Liver (tissue), 9 donors: ENCODE results near the gene UACA. TPM values are rescaled to one million over a fixed set of nuclear protein-coding genes. Genes with fewer than 3 reads are reported as not detected.

ENCODE experiments used
- DNase-seq: peaks from one replicate; pipeline ENCODE4 v3.0.0-alpha.2; 2017; ENCODE audit warnings: low spot score
- H3K27ac ChIP-seq, 2 donors: one replicate each; pipeline ENCODE4 v1.7.0; 2013; ENCODE audit warnings: inconsistent platforms in 2 of 2, low read length in 2 of 2, control low read depth in 1 of 2, low read depth in 1 of 2, mild to moderate bottlenecking in 1 of 2
- H3K27me3 ChIP-seq, 4 donors: one replicate each; pipeline versions ENCODE4 v1.6.1 to v1.7.0; 2013; ENCODE audit warnings: low read length in 3 of 4, inconsistent platforms in 1 of 4, mild to moderate bottlenecking in 1 of 4, moderate library complexity in 1 of 4; ENCODE audit not compliant: control insufficient read depth in 4 of 4, insufficient read depth in 4 of 4
- H3K36me3 ChIP-seq, 4 donors: one replicate each; pipeline versions ENCODE4 v1.6.1 to v1.7.0; 2013; ENCODE audit warnings: low read length in 3 of 4, mild to moderate bottlenecking in 3 of 4, low read depth in 1 of 4, moderate library complexity in 1 of 4; ENCODE audit not compliant: control insufficient read depth in 4 of 4, insufficient read depth in 3 of 4
- H3K4me1 ChIP-seq, 4 donors: one replicate each; pipeline versions ENCODE4 v1.6.1 to v1.7.0; 2013; ENCODE audit warnings: low read length in 3 of 4, mild to moderate bottlenecking in 3 of 4, moderate library complexity in 1 of 4; ENCODE audit not compliant: control insufficient read depth in 4 of 4, insufficient read depth in 4 of 4
- H3K4me3 ChIP-seq, 3 donors: one replicate each; pipeline versions ENCODE4 v1.6.1 to v1.7.0; 2013; ENCODE audit warnings: low read length in 3 of 3, control low read depth in 1 of 3, low read depth in 1 of 3, mild to moderate bottlenecking in 1 of 3
- H3K9ac ChIP-seq, 2 donors: one replicate each; pipeline ENCODE4 v1.7.0; 2013; ENCODE audit warnings: low read length in 2 of 2, mild to moderate bottlenecking in 2 of 2, moderate library complexity in 2 of 2, control low read depth in 1 of 2, low read depth in 1 of 2
- H3K9me3 ChIP-seq, 4 donors: one replicate each; pipeline versions ENCODE4 v1.6.1 to v1.7.0; 2013; ENCODE audit warnings: low read length in 3 of 4; ENCODE audit not compliant: control insufficient read depth in 4 of 4
- ATF3 ChIP-seq: IDR thresholded peaks from 2 replicates; pipeline ENCODE4 v1.6.1; 2016; ENCODE audit warnings: antibody characterized with exemption
- FOXA1 ChIP-seq: IDR thresholded peaks from 2 replicates; pipeline ENCODE4 v1.6.1; 2016; ENCODE audit warnings: antibody characterized with exemption
- FOXA2 ChIP-seq: IDR thresholded peaks from 2 replicates; pipeline ENCODE4 v1.6.1; 2016; ENCODE audit warnings: antibody characterized with exemption
- GABPA ChIP-seq, 2 donors: IDR thresholded peaks in 1 of 2; conservative IDR thresholded peaks in 1 of 2; 2 replicates each; pipeline ENCODE4 v1.6.1; 2016; ENCODE audit warnings: antibody characterized with exemption in 2 of 2, mild to moderate bottlenecking in 1 of 2, moderate library complexity in 1 of 2
- HNF4A ChIP-seq, 2 donors: conservative IDR thresholded peaks; 2 replicates each; pipeline ENCODE4 v1.6.1; 2016; ENCODE audit warnings: antibody characterized with exemption in 2 of 2, mild to moderate bottlenecking in 2 of 2
- HNF4G ChIP-seq: IDR thresholded peaks from 2 replicates; pipeline ENCODE4 v1.6.1; 2016; ENCODE audit warnings: antibody characterized with exemption
- JUND ChIP-seq, 2 donors: IDR thresholded peaks; 2 replicates each; pipeline ENCODE4 v1.6.1; 2016; ENCODE audit warnings: antibody characterized with exemption in 2 of 2
- NR2F2 ChIP-seq: IDR thresholded peaks from 2 replicates; pipeline ENCODE4 v1.6.1; 2016; ENCODE audit warnings: antibody characterized with exemption
- SP1 ChIP-seq: IDR thresholded peaks from 2 replicates; pipeline ENCODE4 v1.6.1; 2018; ENCODE audit warnings: antibody characterized with exemption, mild to moderate bottlenecking
- TAF1 ChIP-seq: conservative IDR thresholded peaks from 2 replicates; pipeline ENCODE4 v1.6.1; 2016; ENCODE audit warnings: antibody characterized with exemption, mild to moderate bottlenecking
- YY1 ChIP-seq: IDR thresholded peaks from 2 replicates; pipeline ENCODE4 v1.6.1; 2016; ENCODE audit warnings: antibody characterized with exemption, mild to moderate bottlenecking
- WGBS: extraction: QIAGEN DNeasy Blood & Tissue Kit; methylation state at CpG from one replicate; pipeline ENCODE4 v1.1.7; 2013; 5-methylcytosine and 5-hydroxymethylcytosine counted together
- polyA plus RNA-seq, 2 donors: library from polyadenylated mRNA; stranded (reverse) in 1 of 2; unstranded in 1 of 2; fragments of 200-250 nt in 1 of 2; fragments of >200 nt in 1 of 2; fragmentation: Nextera tagmentation in 1 of 2; extraction: Ambion mirVana in 1 of 2; gene quantifications; one replicate each; pipeline versions ENCODE4 v1.2.1 to v1.2.3, GENCODE V29; 2013 to 2015
- total RNA-seq, 2 donors: library from RNA; depleted of rRNA; stranded (reverse); fragments of >200 nt; gene quantifications; one replicate each; pipeline ENCODE4 v1.2.3, GENCODE V29; 2014
- TF ChIP-seq, protein P1 (sequence below): IDR thresholded peaks from 2 replicates; pipeline ENCODE4 v1.6.1; 2016; ENCODE audit warnings: antibody characterized with exemption
- TF ChIP-seq, protein P2 (sequence below): IDR thresholded peaks from 2 replicates; pipeline ENCODE4 v1.6.1; 2016; ENCODE audit warnings: antibody characterized with exemption, mild to moderate bottlenecking
- TF ChIP-seq, protein P3 (sequence below): IDR thresholded peaks from 2 replicates; pipeline ENCODE4 v1.6.1; 2016; ENCODE audit warnings: antibody characterized with exemption
- TF ChIP-seq, protein P4 (sequence below): fragments of 150-350 bp; IDR thresholded peaks from 2 replicates; pipeline ENCODE4 v1.5.1; 2017; ENCODE audit warnings: improper control_type of control experiment, low read depth, low read length; ENCODE audit not compliant: missing input control
- donor health status: healthy.
- donor health status: healthy.
- donor health status: healthy.
- donor health status: healthy.
- donor health status: healthy.

Gene UACA
- total and polyA plus RNA-seq, 4 donors: 3.9 to 16.0 (median 10.0) TPM

GRCh38 chr15:70701171-70701570, 62.2 kb downstream of the UACA start:
- Histone ChIP-seq H3K4me1 (peaks cover 12 to 30% (median 23%) of the 10 kb centered on the region in 4 donors), H3K9me3 (no peaks in the 10 kb centered on the region)
- 79% methylated on average over 2 of the region's 2 CpGs for WGBS

DNA sequence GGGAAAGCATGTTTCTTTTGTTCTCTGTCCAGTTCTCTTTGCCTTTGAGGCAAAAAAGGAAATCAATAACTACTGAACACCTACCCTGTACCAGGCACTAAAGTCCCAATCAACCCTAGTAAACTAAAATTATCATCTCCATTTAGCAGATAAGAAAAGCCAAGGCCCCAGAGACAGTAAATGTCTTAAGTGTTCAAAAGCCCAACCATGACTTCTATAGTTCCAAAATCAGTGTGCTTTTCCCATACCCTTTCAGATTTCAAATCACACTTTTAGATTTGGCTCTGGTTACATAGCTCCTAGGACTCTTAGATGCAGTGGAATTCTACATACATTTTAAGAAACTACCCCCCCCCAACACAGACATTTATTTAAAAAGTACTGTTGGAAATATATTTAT, 63.5 kb downstream of the UACA start:
- DNase-seq: no peak
- H3K9me3 ChIP-seq: no peaks in the 10 kb centered on the region
- H3K36me3 ChIP-seq: no peaks in the 10 kb centered on the region
- H3K9ac ChIP-seq: peak overlapping the region in 1 of 2 donors; percentile 58
- H3K27ac ChIP-seq: peak overlapping the region in 1 of 2 donors; percentile 31
- peaks cover 12 to 30% (median 23%) of the 10 kb centered on the region in 4 donors for H3K4me1 ChIP-seq
- H3K4me3 ChIP-seq: no peak overlapping the region
- H3K27me3 ChIP-seq: no peaks in the 10 kb centered on the region
- TF ChIP-seq, protein P1, sequence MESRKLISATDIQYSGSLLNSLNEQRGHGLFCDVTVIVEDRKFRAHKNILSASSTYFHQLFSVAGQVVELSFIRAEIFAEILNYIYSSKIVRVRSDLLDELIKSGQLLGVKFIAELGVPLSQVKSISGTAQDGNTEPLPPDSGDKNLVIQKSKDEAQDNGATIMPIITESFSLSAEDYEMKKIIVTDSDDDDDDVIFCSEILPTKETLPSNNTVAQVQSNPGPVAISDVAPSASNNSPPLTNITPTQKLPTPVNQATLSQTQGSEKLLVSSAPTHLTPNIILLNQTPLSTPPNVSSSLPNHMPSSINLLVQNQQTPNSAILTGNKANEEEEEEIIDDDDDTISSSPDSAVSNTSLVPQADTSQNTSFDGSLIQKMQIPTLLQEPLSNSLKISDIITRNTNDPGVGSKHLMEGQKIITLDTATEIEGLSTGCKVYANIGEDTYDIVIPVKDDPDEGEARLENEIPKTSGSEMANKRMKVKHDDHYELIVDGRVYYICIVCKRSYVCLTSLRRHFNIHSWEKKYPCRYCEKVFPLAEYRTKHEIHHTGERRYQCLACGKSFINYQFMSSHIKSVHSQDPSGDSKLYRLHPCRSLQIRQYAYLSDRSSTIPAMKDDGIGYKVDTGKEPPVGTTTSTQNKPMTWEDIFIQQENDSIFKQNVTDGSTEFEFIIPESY: no peak
- TF ChIP-seq, protein P2, sequence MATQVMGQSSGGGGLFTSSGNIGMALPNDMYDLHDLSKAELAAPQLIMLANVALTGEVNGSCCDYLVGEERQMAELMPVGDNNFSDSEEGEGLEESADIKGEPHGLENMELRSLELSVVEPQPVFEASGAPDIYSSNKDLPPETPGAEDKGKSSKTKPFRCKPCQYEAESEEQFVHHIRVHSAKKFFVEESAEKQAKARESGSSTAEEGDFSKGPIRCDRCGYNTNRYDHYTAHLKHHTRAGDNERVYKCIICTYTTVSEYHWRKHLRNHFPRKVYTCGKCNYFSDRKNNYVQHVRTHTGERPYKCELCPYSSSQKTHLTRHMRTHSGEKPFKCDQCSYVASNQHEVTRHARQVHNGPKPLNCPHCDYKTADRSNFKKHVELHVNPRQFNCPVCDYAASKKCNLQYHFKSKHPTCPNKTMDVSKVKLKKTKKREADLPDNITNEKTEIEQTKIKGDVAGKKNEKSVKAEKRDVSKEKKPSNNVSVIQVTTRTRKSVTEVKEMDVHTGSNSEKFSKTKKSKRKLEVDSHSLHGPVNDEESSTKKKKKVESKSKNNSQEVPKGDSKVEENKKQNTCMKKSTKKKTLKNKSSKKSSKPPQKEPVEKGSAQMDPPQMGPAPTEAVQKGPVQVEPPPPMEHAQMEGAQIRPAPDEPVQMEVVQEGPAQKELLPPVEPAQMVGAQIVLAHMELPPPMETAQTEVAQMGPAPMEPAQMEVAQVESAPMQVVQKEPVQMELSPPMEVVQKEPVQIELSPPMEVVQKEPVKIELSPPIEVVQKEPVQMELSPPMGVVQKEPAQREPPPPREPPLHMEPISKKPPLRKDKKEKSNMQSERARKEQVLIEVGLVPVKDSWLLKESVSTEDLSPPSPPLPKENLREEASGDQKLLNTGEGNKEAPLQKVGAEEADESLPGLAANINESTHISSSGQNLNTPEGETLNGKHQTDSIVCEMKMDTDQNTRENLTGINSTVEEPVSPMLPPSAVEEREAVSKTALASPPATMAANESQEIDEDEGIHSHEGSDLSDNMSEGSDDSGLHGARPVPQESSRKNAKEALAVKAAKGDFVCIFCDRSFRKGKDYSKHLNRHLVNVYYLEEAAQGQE: no peak
- no peak for TF ChIP-seq HNF4G
- TF ChIP-seq FOXA2: no peak
- TF ChIP-seq JUND (IDR thresholded peaks at IDR 0.05): no peak

More at GRCh38 chr15:70701171-70701570, 62.2 kb downstream of the UACA start:
- no peak overlapping the region for H3K4me3 ChIP-seq
- TF ChIP-seq SP1: no peak
- TF ChIP-seq FOXA1: no peak
- TF ChIP-seq HNF4A (conservative IDR thresholded peaks at IDR 0.05): no peak
- TF ChIP-seq, protein P2: no peak
- TF ChIP-seq, protein P3, sequence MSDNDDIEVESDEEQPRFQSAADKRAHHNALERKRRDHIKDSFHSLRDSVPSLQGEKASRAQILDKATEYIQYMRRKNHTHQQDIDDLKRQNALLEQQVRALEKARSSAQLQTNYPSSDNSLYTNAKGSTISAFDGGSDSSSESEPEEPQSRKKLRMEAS: no peak
- no peak for TF ChIP-seq NR2F2
- TF ChIP-seq ATF3: no peak
- TF ChIP-seq FOXA2: no peak
- no peak for TF ChIP-seq TAF1
- TF ChIP-seq, protein P1: no peak
- TF ChIP-seq, protein P4, sequence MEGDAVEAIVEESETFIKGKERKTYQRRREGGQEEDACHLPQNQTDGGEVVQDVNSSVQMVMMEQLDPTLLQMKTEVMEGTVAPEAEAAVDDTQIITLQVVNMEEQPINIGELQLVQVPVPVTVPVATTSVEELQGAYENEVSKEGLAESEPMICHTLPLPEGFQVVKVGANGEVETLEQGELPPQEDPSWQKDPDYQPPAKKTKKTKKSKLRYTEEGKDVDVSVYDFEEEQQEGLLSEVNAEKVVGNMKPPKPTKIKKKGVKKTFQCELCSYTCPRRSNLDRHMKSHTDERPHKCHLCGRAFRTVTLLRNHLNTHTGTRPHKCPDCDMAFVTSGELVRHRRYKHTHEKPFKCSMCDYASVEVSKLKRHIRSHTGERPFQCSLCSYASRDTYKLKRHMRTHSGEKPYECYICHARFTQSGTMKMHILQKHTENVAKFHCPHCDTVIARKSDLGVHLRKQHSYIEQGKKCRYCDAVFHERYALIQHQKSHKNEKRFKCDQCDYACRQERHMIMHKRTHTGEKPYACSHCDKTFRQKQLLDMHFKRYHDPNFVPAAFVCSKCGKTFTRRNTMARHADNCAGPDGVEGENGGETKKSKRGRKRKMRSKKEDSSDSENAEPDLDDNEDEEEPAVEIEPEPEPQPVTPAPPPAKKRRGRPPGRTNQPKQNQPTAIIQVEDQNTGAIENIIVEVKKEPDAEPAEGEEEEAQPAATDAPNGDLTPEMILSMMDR: no peak
- no peak for TF ChIP-seq JUND (IDR thresholded peaks at IDR 0.05)
- TF ChIP-seq GABPA (IDR thresholded peaks at IDR 0.05 in 1 of 2, conservative IDR thresholded peaks at IDR 0.05 in 1 of 2): no peak
- no peak for TF ChIP-seq YY1
- no peak for TF ChIP-seq HNF4G
- H3K27me3 ChIP-seq: no peaks in the 10 kb centered on the region
- no peak for DNase-seq
- H3K9ac ChIP-seq: peak overlapping the region in 1 of 2 donors; percentile 1
- H3K36me3 ChIP-seq: no peaks in the 10 kb centered on the region
- H3K27ac ChIP-seq: peak overlapping the region in 1 of 2 donors; percentile 63
